PC-3 (cell line): ENCODE results near the gene CMC2. TPM values are rescaled to one million over a fixed set of nuclear protein-coding genes. Genes with fewer than 3 reads are reported as not detected.

Source experiments
- ATAC-seq: fragments of 200-7000 bp; cut with Tn5 transposase; 2 replicates; pipeline ENCODE4 v1.9.1; 2020; ENCODE audit warnings: mild to moderate bottlenecking, moderate library complexity
- BruUV-seq: library from RNA; stranded (reverse); fragments of 400-500 nt; replicated peaks from 2 replicates; lab custom pipeline; 2021; lab: Mats Ljungman, UMichigan
- CTCF ChIA-PET: fragments of 300-600 bp; sonication (Branson Sonifier 250); formaldehyde crosslinking; loops from one replicate; lab custom pipeline; 2022; ENCODE audit warnings: antibody characterized with exemption; lab: Charles Lee
- POLR2A ChIA-PET: fragments of 300-600 bp; sonication (Branson Sonifier 250); formaldehyde crosslinking; loops from one replicate; lab custom pipeline; 2022; ENCODE audit warnings: antibody characterized with exemption; ENCODE audit not compliant: unreplicated experiment; lab: Charles Lee
- DNase-seq: peaks from one replicate; pipeline ENCODE4 v3.0.0-alpha.2; 2015
- H2AFZ ChIP-seq: fragments of 300-600 bp; sonication (generic); 2 replicates; pipeline ENCODE4 v1.6.0; 2016; ENCODE audit warnings: antibody characterized with exemption, low read length
- H3F3A ChIP-seq: fragments of 300-600 bp; sonication (generic); one replicate; pipeline ENCODE4 v1.6.0; 2017; ENCODE audit warnings: antibody characterized with exemption, low read length, control low read depth, mild to moderate bottlenecking; ENCODE audit not compliant: unreplicated experiment
- H3K27ac ChIP-seq: fragments of 300-600 bp; sonication (generic); 2 replicates; pipeline ENCODE4 v1.5.1; 2016; ENCODE audit warnings: mild to moderate bottlenecking, low read length
- H3K27me3 ChIP-seq: fragments of 300-600 bp; sonication (generic); 2 replicates; pipeline ENCODE4 v1.6.1; 2016; ENCODE audit warnings: low read length, mixed read lengths
- H3K36me3 ChIP-seq: fragments of 300-600 bp; sonication (generic); 2 replicates; pipeline ENCODE4 v1.6.1; 2016; ENCODE audit warnings: low read depth, mixed run types, low read length, mixed read lengths
- H3K4me1 ChIP-seq: fragments of 300-600 bp; sonication (generic); 2 replicates; pipeline ENCODE4 v1.5.1; 2016; ENCODE audit warnings: low read length; ENCODE audit not compliant: insufficient read depth
- H3K4me2 ChIP-seq: fragments of 300-600 bp; sonication (generic); 2 replicates; pipeline ENCODE4 v1.6.0; 2016; ENCODE audit warnings: low read length
- H3K4me3 ChIP-seq: fragments of 300-600 bp; sonication (generic); 2 replicates; pipeline ENCODE4 v1.5.1; 2016; ENCODE audit warnings: mild to moderate bottlenecking, low read length, mixed read lengths
- H3K79me2 ChIP-seq: fragments of 300-600 bp; sonication (generic); 2 replicates; pipeline ENCODE4 v1.6.1; 2017; ENCODE audit warnings: low read length, mixed read lengths
- H3K9ac ChIP-seq: fragments of 300-600 bp; sonication (generic); 2 replicates; pipeline ENCODE4 v1.6.0; 2016; ENCODE audit warnings: mild to moderate bottlenecking, low read length
- H3K9me2 ChIP-seq: fragments of 300-600 bp; sonication (generic); replicated peaks from 2 replicates; pipeline ENCODE4 v1.6.1; 2016; ENCODE audit warnings: mixed run types, low read length, mixed read lengths
- H3K9me3 ChIP-seq: fragments of 300-600 bp; sonication (generic); 2 replicates; pipeline ENCODE4 v1.6.1; 2016; ENCODE audit warnings: low read length, mixed read lengths
- H4K20me1 ChIP-seq: fragments of 300-600 bp; sonication (generic); 2 replicates; pipeline ENCODE4 v1.6.1; 2016; ENCODE audit warnings: low read length, mixed read lengths
- CTCF ChIP-seq: fragments of 300-600 bp; sonication (generic); conservative IDR thresholded peaks from 2 replicates; pipeline ENCODE4 v1.5.1; 2017; ENCODE audit warnings: antibody characterized with exemption, low read depth, mild to moderate bottlenecking, low read length
- EZH2 ChIP-seq: fragments of 300-600 bp; sonication (generic); IDR thresholded peaks from one replicate; pipeline ENCODE4 v1.6.1; 2017; ENCODE audit warnings: antibody characterized with exemption, mild to moderate bottlenecking, low read length; ENCODE audit not compliant: unreplicated experiment
- EZH2phosphoT487 ChIP-seq: fragments of 300-600 bp; sonication (generic); IDR thresholded peaks from 2 replicates; pipeline ENCODE4 v1.6.1; 2018; ENCODE audit warnings: mild to moderate bottlenecking, antibody characterized with exemption, low read length, borderline replicate concordance
- intact Hi-C: fragments of 100-400 bp; cut with micrococcal nuclease; formaldehyde crosslinking; loops from 2 replicates; pipeline ENCODE4 v1.9.0; 2023
- total RNA-seq: library from RNA; depleted of rRNA; stranded (reverse); fragments of >200 nt; gene quantifications from 2 replicates; pipeline ENCODE4 v1.2.3, GENCODE V29; 2014

CMC2 gene
- total RNA-seq, 1 experiment from 2014 or later: 86.2 TPM

- H3F3A ChIP-seq: no peaks in the 10 kb centered on the region
- no peaks in the 10 kb centered on the region; the same call in 1 of the 2 replicates for H3K36me3 ChIP-seq
- no peak overlapping the region for H3K4me2 ChIP-seq
- DNase-seq: no peak
- H3K79me2 ChIP-seq: peaks cover 93% of the 10 kb centered on the region
- no peak overlapping the region for H3K27ac ChIP-seq
- H3K4me1 ChIP-seq: peaks cover 8% of the 10 kb centered on the region; the same call in 1 of the 2 replicates
- H3K9me2 ChIP-seq: no peaks in the 10 kb centered on the region
- no peak overlapping the region for H2AFZ ChIP-seq
- intact Hi-C loops: no loop called here
- no peak overlapping the region for H3K4me3 ChIP-seq
- H3K27me3 ChIP-seq: no peaks in the 10 kb centered on the region
- BruUV-seq: no TSS peak
- CTCF ChIA-PET: interaction anchor here (0.7 kb wide), 1 partner anchor 67 kb away, joined by 9 read pairs; no protein-coding TSS in a partner anchor
- no peak for TF ChIP-seq EZH2phosphoT487
- TF ChIP-seq EZH2: no peak
- TF ChIP-seq CTCF: no peak
- H3K9ac ChIP-seq: no peak overlapping the region
- POLR2A ChIA-PET: no interaction called here
- H3K9me3 ChIP-seq: no peaks in the 10 kb centered on the region
- H4K20me1 ChIP-seq: no peaks in the 10 kb centered on the region
- no peak for ATAC-seq
Measured at GRCh38 chr16:80997139-80997798, 9.4 kb downstream of the CMC2 start.

DNA sequence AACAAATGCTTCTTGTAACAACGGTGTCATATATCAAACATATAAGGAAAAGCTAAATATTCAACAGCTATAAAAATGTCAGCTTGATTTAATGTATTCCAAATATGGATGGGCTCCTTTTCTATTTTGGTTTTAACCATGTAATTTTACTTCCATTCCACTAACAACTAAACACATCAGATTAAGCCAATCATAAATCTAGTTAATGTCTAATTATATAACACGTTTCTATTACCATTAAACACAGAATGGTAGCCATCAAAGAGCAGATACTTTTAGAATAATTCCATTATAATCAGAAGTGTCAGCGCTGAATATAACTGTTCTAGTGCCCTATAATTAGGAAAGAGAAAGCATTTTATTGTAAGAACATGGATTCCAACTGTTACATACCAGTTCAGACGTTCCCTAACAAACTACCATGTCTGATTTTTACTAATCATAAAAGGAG lies 10.0 kb downstream of the CMC2 start:
- no peak overlapping the region for H3K4me3 ChIP-seq
- H3K4me2 ChIP-seq: no peak overlapping the region
- TF ChIP-seq CTCF (no peak), EZH2 (no peak), EZH2phosphoT487 (no peak)
- ChIA-PET POLR2A (no interaction called here), CTCF (no interaction called here)
- H3K27me3 ChIP-seq: no peaks in the 10 kb centered on the region
- ATAC-seq (no peak; the same call in 1 of the 2 replicates), DNase-seq (no peak)
- intact Hi-C loops: no loop called here
- no TSS peak for BruUV-seq
- peaks cover 2% of the 10 kb centered on the region; the same call in 1 of the 2 replicates for H3K36me3 ChIP-seq
- no peaks in the 10 kb centered on the region for H3K9me2 ChIP-seq
- H3K27ac ChIP-seq: no peak overlapping the region
- H3K79me2 ChIP-seq: peaks cover 93% of the 10 kb centered on the region
- H3F3A ChIP-seq: no peaks in the 10 kb centered on the region
- no peak overlapping the region for H3K9ac ChIP-seq
- peaks cover 8% of the 10 kb centered on the region; the same call in 1 of the 2 replicates for H3K4me1 ChIP-seq
- H2AFZ ChIP-seq: no peak overlapping the region
- no peaks in the 10 kb centered on the region for H3K9me3 ChIP-seq
- no peaks in the 10 kb centered on the region for H4K20me1 ChIP-seq

- H3K27me3 ChIP-seq: no peaks in the 10 kb centered on the region
- H3K9me2 ChIP-seq: no peaks in the 10 kb centered on the region
- ChIA-PET CTCF (no interaction called here), POLR2A (no interaction called here)
- H3K9me3 ChIP-seq: no peaks in the 10 kb centered on the region
- DNase-seq (peak; percentile 25), ATAC-seq (peak; percentile 63)
- peaks cover 5% of the 10 kb centered on the region; the same call in 1 of the 2 replicates for H3K36me3 ChIP-seq
- no peak overlapping the region for H2AFZ ChIP-seq
- no peaks in the 10 kb centered on the region for H3F3A ChIP-seq
- TF ChIP-seq CTCF: no peak
- no peak for TF ChIP-seq EZH2
- no peak for TF ChIP-seq EZH2phosphoT487
- no peaks in the 10 kb centered on the region for H4K20me1 ChIP-seq
- no peak overlapping the region for H3K4me2 ChIP-seq
- H3K27ac ChIP-seq: no peak overlapping the region
- BruUV-seq: no TSS peak
- H3K79me2 ChIP-seq: peaks cover 83% of the 10 kb centered on the region
- H3K4me3 ChIP-seq: no peak overlapping the region
- intact Hi-C loops: no loop called here
- peaks cover 8% of the 10 kb centered on the region for H3K4me1 ChIP-seq
- no peak overlapping the region for H3K9ac ChIP-seq
Measured at GRCh38 chr16:80994451-80994850, 12.2 kb downstream of the CMC2 start.
